MM.1S (cell line): Measurements from ENCODE around the gene NUP50.

Experiments used
- DNase-seq: peaks from one replicate; pipeline ENCODE4 v3.0.0-alpha.2; 2015
- H2AFZ ChIP-seq: fragments of 300-600 bp; sonication (generic); 2 replicates; pipeline ENCODE4 v1.6.0; 2016; ENCODE audit warnings: antibody characterized with exemption, low read length
- H3F3A ChIP-seq: fragments of 300-600 bp; sonication (generic); 2 replicates; pipeline ENCODE4 v1.6.1; 2016; ENCODE audit warnings: mild to moderate bottlenecking, antibody characterized with exemption, low read length, moderate library complexity, mixed read lengths; ENCODE audit not compliant: insufficient read depth
- H3K27ac ChIP-seq: fragments of 300-600 bp; sonication (generic); 2 replicates; pipeline ENCODE4 v1.5.1; 2016; ENCODE audit warnings: mild to moderate bottlenecking, low read length
- H3K27me3 ChIP-seq: fragments of 300-600 bp; sonication (generic); replicated peaks from 2 replicates; pipeline ENCODE4 v1.6.0; 2016; ENCODE audit warnings: low read length; ENCODE audit not compliant: insufficient read depth
- H3K36me3 ChIP-seq: fragments of 300-600 bp; sonication (generic); replicated peaks from 2 replicates; pipeline ENCODE4 v1.6.1; 2016; ENCODE audit warnings: mild to moderate bottlenecking, low read length, mixed read lengths; ENCODE audit not compliant: insufficient read depth
- H3K4me1 ChIP-seq: fragments of 300-600 bp; sonication (generic); 2 replicates; pipeline ENCODE4 v1.6.1; 2016; ENCODE audit warnings: low read length, mixed read lengths
- H3K4me2 ChIP-seq: fragments of 300-600 bp; sonication (generic); 2 replicates; pipeline ENCODE4 v1.6.0; 2016; ENCODE audit warnings: low read depth, low read length
- H3K4me3 ChIP-seq: fragments of 300-600 bp; sonication (generic); 2 replicates; pipeline ENCODE4 v1.5.1; 2016; ENCODE audit warnings: low read length, mixed read lengths
- H3K79me2 ChIP-seq: fragments of 300-600 bp; sonication (generic); 2 replicates; pipeline ENCODE4 v1.6.1; 2016; ENCODE audit warnings: mixed run types, low read length, mixed read lengths
- H3K9ac ChIP-seq: fragments of 300-600 bp; sonication (generic); 2 replicates; pipeline ENCODE4 v1.6.1; 2016; ENCODE audit warnings: low read length, mixed read lengths
- H3K9me2 ChIP-seq: fragments of 300-600 bp; sonication (generic); replicated peaks from 2 replicates; pipeline ENCODE4 v1.6.1; 2016; ENCODE audit warnings: mild to moderate bottlenecking, low read length, mixed read lengths; ENCODE audit not compliant: insufficient read depth
- H3K9me3 ChIP-seq: fragments of 300-600 bp; sonication (generic); replicated peaks from 2 replicates; pipeline ENCODE4 v1.6.1; 2016; ENCODE audit warnings: mild to moderate bottlenecking, low read length, mixed read lengths; ENCODE audit not compliant: insufficient read depth
- H4K20me1 ChIP-seq: fragments of 300-600 bp; sonication (generic); 2 replicates; pipeline ENCODE4 v1.6.1; 2016; ENCODE audit warnings: mild to moderate bottlenecking, low read length, moderate library complexity, mixed read lengths; ENCODE audit not compliant: insufficient read depth
- CTCF ChIP-seq: fragments of 300-600 bp; sonication (generic); IDR thresholded peaks from 2 replicates; pipeline ENCODE4 v1.5.1; 2016; ENCODE audit warnings: antibody characterized with exemption, low read length, mixed read lengths
- EZH2 ChIP-seq: fragments of 300-600 bp; sonication (generic); optimal IDR thresholded peaks from 2 replicates; pipeline ENCODE3; 2017; ENCODE audit warnings: low read depth, mild to moderate bottlenecking, antibody characterized with exemption, low read length, mixed read lengths
- EZH2phosphoT487 ChIP-seq: fragments of 300-600 bp; sonication (generic); IDR thresholded peaks from 2 replicates; pipeline ENCODE4 v1.6.1; 2018; ENCODE audit warnings: antibody characterized with exemption, low read length

NUP50 gene

GRCh38 chr22:45235101-45235777 is 71.5 kb downstream of the NUP50 start:
- Histone ChIP-seq H3K36me3 (no peaks in the 10 kb centered on the region), H3K27me3 (no peaks in the 10 kb centered on the region), H2AFZ (peak overlapping the region; percentile 12), H3K4me2 (peak overlapping the region; percentile 87), H3K4me1 (peaks cover 56% of the 10 kb centered on the region), H3K9me2 (no peaks in the 10 kb centered on the region), H3F3A (peaks cover 23% of the 10 kb centered on the region), H3K9me3 (no peaks in the 10 kb centered on the region), H3K27ac (peak overlapping the region; percentile 93), H4K20me1 (no peaks in the 10 kb centered on the region), H3K79me2 (peaks cover 89% of the 10 kb centered on the region), H3K9ac (peak overlapping the region; percentile 69), H3K4me3 (peak overlapping the region; percentile 58)
- TF ChIP-seq CTCF (no peak), EZH2phosphoT487 (no peak), EZH2 (no peak)
- DNase-seq = peak; percentile 88

GRCh38 chr22:45235851-45236342 is 72.2 kb downstream of the NUP50 start:
- peaks cover 23% of the 10 kb centered on the region for H3F3A ChIP-seq
- H3K36me3 ChIP-seq = no peaks in the 10 kb centered on the region
- TF ChIP-seq EZH2phosphoT487 = no peak
- TF ChIP-seq EZH2 = no peak
- no peak for TF ChIP-seq CTCF
- peak overlapping the region; percentile 93 for H3K27ac ChIP-seq
- H3K4me1 ChIP-seq = peaks cover 56% of the 10 kb centered on the region
- peaks cover 85% of the 10 kb centered on the region for H3K79me2 ChIP-seq
- no peaks in the 10 kb centered on the region for H3K9me2 ChIP-seq
- no peaks in the 10 kb centered on the region for H4K20me1 ChIP-seq
- peak; percentile 81 for DNase-seq
- H3K9me3 ChIP-seq = no peaks in the 10 kb centered on the region
- H3K4me2 ChIP-seq = peak overlapping the region; percentile 87
- no peaks in the 10 kb centered on the region for H3K27me3 ChIP-seq
- peak overlapping the region; percentile 69 for H3K9ac ChIP-seq
- H2AFZ ChIP-seq = peak overlapping the region; percentile 2
- peak overlapping the region; percentile 58; the same call in 1 of the 2 replicates for H3K4me3 ChIP-seq

DNA sequence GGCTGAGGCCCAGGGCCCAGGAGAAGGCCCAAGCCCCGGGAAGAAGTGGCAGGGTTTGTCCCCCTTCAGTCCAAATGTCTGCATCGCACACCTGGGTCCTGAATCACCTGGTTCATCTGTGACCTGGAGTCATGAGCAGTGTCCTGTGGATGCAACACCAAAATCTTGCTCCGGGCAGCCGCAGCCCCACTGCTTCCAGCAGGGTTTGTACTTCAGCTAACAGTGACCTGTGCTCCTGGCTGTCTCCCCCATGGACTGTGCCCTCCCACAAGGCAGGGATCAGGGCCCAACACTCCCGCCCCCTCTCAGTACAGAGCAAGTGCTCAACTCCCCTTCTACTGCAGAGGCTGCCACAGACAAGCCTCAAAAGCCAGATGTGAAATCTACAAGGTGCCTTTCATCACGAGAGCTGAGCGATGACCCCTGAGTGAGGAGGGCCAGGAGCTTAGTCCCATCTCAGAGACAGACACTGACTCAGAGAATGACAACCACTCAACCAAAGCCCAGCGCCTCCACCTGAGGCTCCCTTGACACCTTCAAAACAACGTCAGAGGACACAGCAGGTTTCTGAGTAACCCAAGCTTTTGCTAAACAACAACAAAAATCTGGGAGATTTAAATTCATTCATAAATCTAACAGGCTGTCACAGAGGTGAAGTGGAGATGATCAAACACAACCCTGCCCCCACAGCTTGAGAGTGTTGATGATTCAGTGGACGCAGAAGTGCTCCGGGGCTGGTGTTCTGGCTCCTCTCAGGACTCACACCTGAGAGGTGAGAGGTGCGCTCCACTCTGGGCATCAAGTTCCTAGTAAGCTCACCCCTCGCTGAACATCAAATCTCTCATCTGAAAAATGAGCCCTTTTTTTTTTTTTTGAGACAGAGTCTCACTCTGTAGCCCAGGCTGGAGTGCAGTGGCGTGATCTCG is 73.6 kb downstream of the NUP50 start:
- Histone ChIP-seq H3K27ac (peak overlapping the region; percentile 93; the same call in 1 of the 2 replicates), H3K4me2 (peak overlapping the region; percentile 87; the same call in 1 of the 2 replicates), H3K27me3 (no peaks in the 10 kb centered on the region), H3K4me3 (no peak overlapping the region), H3K36me3 (no peaks in the 10 kb centered on the region), H3K4me1 (peaks cover 62% of the 10 kb centered on the region), H3K9me3 (no peaks in the 10 kb centered on the region), H3K9me2 (no peaks in the 10 kb centered on the region), H3K79me2 (peaks cover 73% of the 10 kb centered on the region), H2AFZ (no peak overlapping the region), H4K20me1 (no peaks in the 10 kb centered on the region), H3K9ac (peak overlapping the region; percentile 69; the same call in 1 of the 2 replicates), H3F3A (peaks cover 30% of the 10 kb centered on the region)
- no peak for DNase-seq
- TF ChIP-seq CTCF = no peak
- no peak for TF ChIP-seq EZH2phosphoT487
- TF ChIP-seq EZH2 = no peak
